ENCODE measurements around the gene B4GALT4.

DNA sequence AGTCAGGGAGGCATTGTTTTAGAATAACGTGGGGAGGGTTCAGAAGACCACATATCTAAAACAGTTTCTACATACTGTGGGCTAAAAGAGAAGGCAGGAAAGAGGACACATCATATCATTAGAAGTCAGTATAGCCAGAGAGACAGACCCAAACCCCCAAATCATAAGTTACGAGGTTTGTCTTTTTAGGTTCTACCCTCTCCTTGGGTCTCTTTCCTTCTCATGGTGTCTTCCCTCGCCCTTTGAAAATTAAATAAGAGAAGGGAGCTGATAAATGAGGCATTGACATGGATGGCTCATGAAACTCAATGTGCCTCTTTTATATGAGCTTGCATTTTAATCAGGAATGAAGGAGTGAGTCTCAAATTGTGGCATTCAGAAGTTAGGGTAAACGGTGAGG is 63.9 kb downstream of the B4GALT4 start:
- no peak for TF ChIP-seq EZH2 (optimal IDR thresholded peaks at IDR 0.05; ENCODE audit: low read depth, low read length)
- TF ChIP-seq, protein P1, sequence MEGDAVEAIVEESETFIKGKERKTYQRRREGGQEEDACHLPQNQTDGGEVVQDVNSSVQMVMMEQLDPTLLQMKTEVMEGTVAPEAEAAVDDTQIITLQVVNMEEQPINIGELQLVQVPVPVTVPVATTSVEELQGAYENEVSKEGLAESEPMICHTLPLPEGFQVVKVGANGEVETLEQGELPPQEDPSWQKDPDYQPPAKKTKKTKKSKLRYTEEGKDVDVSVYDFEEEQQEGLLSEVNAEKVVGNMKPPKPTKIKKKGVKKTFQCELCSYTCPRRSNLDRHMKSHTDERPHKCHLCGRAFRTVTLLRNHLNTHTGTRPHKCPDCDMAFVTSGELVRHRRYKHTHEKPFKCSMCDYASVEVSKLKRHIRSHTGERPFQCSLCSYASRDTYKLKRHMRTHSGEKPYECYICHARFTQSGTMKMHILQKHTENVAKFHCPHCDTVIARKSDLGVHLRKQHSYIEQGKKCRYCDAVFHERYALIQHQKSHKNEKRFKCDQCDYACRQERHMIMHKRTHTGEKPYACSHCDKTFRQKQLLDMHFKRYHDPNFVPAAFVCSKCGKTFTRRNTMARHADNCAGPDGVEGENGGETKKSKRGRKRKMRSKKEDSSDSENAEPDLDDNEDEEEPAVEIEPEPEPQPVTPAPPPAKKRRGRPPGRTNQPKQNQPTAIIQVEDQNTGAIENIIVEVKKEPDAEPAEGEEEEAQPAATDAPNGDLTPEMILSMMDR (IDR thresholded peaks at IDR 0.05; ENCODE audit: low read length), result no peak
- no peak for TF ChIP-seq EZH2phosphoT487 (IDR thresholded peaks at IDR 0.05; ENCODE audit: low read length)
